ENCODE results near the gene RAC2. TPM values are rescaled to one million over a fixed set of nuclear protein-coding genes. Genes with fewer than 3 reads are reported as not detected.

Gene RAC2
- total and polyA plus RNA-seq, 2 of the 8 experiments (the other 6 are each of a cell fraction or from before 2014, with no cell fraction given), result 2.3 to 4.3 TPM

GRCh38 chr22:37218771-37219411 is 25.2 kb downstream of the RAC2 start (continued):
- no peak for TF ChIP-seq BCL11A (IDR thresholded peaks at IDR 0.05; ENCODE audit: low read depth in 2 of 2, low read length in 2 of 2)
